Amygdala (tissue), 56 donors: ENCODE data around the gene PTPRK.

ENCODE experiments used
- DNase-seq, 56 donors: peaks; one replicate each; lab custom pipeline; 2025; lab: John Stamatoyannopoulos, UW

Gene PTPRK

GRCh38 chr6:128400875-128401274 is 119.5 kb downstream of the PTPRK start:
- no peak for DNase-seq

DNA sequence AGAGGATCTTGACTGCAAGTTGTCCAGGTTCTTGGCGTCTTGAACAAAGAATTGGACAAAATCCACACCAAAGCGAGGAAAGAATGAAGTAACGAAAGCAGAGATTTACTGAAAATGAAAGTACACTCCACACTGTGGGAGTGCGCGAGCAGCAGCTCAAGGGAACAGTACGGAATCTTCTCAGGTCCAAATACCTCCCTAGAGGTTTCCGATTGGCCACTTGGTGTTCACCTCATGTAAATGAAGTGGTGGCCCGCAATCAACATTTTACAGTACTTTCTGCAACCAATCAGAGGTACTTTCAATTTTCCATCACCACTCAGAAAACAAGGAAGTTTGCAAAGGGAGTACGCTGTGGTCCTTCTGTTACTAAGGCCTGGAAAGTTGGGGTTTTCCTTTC is 122.4 kb downstream of the PTPRK start:
- DNase-seq = no peak

DNA sequence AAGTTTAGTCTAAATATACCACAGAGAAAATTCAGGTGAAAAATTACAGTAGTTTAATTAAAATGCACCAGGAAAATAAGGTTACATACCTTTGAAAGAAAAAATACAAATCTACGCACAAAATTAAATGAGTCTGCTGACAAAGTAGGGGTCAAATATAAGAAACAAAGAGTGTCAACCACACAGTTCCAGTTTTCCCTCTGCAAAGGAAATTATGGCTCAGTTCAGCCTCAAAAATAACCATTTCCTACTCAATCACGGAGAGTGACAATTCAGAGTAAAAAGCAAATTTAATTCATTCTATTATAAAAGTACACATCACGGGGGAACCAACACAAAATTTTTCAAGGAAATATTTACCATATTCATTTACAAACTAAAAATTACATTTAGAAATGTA is 124.8 kb downstream of the PTPRK start:
- no peak for DNase-seq

- DNase-seq = no peak
Measured at GRCh38 chr6:128395188-128395587, 125.2 kb downstream of the PTPRK start.

- no peak for DNase-seq
Measured at GRCh38 chr6:128394167-128394566, 126.2 kb downstream of the PTPRK start.

DNA sequence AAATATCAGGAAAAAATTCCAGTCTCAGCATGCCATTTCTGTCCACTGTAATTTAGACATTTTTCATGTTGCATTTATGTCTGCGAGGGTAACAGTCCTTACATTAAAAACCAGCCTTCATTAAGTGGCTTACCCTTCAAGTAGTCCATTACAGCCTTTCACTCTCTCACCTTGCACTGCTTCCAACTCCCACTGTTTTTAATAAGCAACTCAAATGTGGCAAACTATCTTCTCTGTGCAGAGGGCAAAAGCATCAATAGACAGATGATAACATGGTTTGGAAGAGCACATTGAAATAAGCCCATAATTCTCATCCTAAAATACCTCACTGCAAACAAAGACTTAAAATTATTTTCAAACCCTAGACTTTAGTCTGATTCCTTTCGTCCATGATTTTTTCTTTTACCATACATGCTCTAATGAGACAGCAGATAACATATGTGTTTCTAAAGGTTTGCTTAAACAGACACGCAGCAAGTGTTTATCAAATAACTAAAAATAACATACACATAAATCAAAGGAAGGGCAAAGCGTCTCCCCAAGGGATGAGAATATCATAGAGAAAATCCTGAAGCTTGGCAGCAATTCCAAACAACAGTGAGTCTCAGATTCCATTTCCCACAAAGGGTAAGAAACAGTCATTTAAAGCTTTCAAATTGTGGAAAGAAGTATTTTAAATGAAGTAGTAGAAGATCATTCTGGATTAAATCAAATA is 130.4 kb downstream of the PTPRK start:
- DNase-seq = no peak

- DNase-seq = no peak
Measured at GRCh38 chr6:128388380-128388779, 132.0 kb downstream of the PTPRK start.

GRCh38 chr6:128380891-128381290 is 139.5 kb downstream of the PTPRK start:
- no peak for DNase-seq

- no peak for DNase-seq
Measured at GRCh38 chr6:128379577-128379976, 140.8 kb downstream of the PTPRK start.

DNA sequence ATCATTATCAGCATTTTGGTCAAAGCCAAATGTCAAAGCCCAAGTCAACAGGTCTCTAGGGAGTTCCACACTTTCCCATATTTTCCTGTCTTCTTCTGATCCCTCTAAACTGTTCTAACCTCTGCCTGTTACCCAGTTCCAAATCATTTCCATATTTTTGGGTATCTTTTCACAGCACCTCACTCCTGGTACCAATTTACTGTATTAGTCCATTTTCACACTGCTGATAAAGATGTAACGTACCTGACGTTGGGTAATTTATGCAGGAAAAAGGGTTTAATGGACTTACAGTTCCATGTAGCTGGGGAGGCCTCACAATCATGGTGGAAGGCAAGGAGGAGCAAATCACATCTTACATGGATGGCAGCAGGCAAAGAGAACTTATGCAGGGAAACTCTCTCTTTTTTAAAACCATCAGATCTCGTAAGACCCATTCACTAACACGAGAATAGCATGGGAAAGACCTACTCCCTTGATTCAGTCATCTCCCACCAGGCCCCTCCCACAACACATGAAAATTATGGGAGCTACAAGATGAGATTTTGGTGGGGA is 143.4 kb downstream of the PTPRK start:
- no peak for DNase-seq

DNA sequence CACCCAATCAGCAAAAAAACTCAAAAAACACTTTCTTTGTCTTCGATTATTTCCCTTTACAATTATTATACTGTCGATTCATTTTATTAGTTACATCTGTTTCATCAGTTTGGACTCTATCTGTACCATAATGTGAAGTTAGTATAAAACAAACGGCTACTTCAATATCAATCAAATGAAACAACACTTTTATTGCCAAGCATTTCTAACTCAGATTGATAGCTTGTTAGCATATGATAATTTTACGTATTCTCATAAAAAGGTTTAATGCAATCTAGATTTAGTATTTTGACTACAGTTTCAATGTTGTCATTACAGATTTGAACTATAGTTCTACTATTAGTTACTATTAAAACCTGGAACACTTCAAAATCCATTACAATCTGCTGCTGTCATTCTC is 149.3 kb downstream of the PTPRK start:
- no peak for DNase-seq

DNA sequence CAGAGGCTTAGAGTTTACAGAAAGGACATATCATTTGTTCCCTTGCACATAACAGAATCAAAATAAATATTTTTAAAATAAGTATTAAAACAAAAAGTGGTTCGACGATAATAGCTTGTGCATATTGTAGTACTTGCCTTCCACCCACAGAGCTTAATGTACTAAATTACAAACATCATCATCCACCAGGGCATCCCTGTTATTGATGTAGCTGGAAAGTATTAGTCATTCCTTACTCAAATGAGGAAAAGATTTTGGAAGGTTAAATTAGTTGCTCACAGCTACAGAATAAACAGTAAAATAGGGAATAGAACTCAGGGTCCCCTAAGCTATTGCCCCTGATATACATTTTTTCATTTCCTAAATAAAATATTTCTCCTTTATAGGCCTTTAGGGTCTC is 150.3 kb downstream of the PTPRK start:
- no peak for DNase-seq

GRCh38 chr6:128368213-128368944 is 152.0 kb downstream of the PTPRK start:
- DNase-seq = no peak

DNA sequence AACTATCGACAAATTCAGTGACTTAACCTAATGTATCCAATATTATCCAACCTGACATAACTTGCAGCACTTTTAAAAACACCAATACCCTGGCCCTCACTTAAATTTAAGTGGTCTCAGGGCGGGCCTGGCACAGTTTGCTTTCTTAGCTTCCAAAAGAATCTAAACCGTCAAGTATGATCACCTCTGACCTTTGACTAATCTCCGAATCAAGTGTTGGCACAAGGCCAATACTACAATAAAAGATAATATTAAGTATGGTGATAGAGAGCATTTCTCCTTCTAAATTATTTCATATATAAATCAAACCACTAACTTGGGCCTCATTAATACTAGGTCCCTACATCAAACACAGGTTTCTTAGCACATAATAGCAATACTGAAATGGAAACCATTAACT is 153.0 kb downstream of the PTPRK start:
- DNase-seq = no peak

- DNase-seq = no peak
Measured at GRCh38 chr6:128365520-128366160, 154.8 kb downstream of the PTPRK start.

GRCh38 chr6:128364766-128365519 is 155.5 kb downstream of the PTPRK start:
- no peak for DNase-seq

DNA sequence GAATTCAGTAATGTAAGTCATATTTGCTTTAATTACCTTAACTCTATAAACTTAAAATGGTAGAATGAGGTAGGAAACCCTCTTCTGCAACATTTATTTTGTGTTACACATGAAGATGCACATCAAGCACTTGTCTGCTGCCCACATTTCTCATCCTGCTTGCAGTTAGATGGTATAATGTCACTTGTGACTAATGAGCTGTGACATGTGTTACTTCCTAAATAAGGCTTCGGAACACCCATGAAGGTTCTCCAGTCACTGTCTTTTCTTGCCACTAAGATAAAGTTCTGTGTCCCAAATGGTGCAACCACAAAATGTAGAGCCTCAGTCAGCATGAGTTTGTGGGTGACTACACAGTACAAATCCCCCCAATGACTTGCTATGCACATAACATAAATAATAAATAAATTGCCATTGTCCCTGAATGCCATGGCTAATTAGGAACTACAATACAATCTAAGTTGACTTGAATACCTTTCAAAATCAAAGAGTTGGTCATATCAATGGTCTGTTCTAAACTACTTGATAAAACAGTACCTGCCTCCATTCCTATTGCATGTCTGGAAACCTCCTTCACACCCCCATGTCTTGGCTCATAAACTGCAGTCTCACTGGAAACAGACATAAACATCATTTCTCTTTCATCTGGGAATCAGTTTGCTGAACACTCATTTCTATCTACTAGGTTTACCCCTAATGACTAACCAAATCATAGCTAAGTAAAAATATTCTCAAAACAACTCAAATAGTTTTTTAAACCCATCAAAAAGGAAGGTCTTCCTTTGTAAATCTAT is 157.2 kb downstream of the PTPRK start:
- DNase-seq = no peak

GRCh38 chr6:128361378-128361777 is 159.0 kb downstream of the PTPRK start:
- DNase-seq = no peak

- DNase-seq = no peak
Measured at GRCh38 chr6:128358244-128358776, 162.1 kb downstream of the PTPRK start.
